Lower lobe of right lung (tissue), 2 donors: Measurements from ENCODE around the gene FBXO38. TPM values are rescaled to one million over a fixed set of nuclear protein-coding genes. Genes with fewer than 3 reads are reported as not detected.

Source experiments
- ATAC-seq, 2 donors: fragments of 200-7000 bp; cut with Tn5 transposase; one replicate each; pipeline ENCODE4 v1.9.1; 2020 to 2022; ENCODE audit warnings: mild to moderate bottlenecking in 2 of 2, moderate library complexity in 2 of 2
- DNase-seq: peaks from one replicate; pipeline ENCODE4 v3.0.0-alpha.2; 2020
- H3K27ac ChIP-seq: fragments of 200-600 bp; one replicate; pipeline ENCODE4 v1.8.0; 2022
- H3K27me3 ChIP-seq: fragments of 200-600 bp; one replicate; pipeline ENCODE4 v1.8.0; 2022; ENCODE audit warnings: low read depth
- H3K36me3 ChIP-seq: fragments of 200-600 bp; one replicate; pipeline ENCODE4 v1.8.0; 2022; ENCODE audit warnings: mild to moderate bottlenecking
- H3K4me1 ChIP-seq: fragments of 200-600 bp; one replicate; pipeline ENCODE4 v1.8.0; 2022
- H3K4me3 ChIP-seq: fragments of 200-600 bp; one replicate; pipeline ENCODE4 v1.8.0; 2022; ENCODE audit warnings: mild to moderate bottlenecking
- H3K9me3 ChIP-seq: fragments of 200-600 bp; one replicate; pipeline ENCODE4 v1.8.0; 2022
- CTCF ChIP-seq: fragments of 200-600 bp; IDR thresholded peaks from one replicate; pipeline ENCODE4 v1.8.0; 2022; ENCODE audit warnings: antibody characterized with exemption, mild to moderate bottlenecking
- intact Hi-C: fragments of 100-400 bp; cut with DNase I; formaldehyde crosslinking; loops from one replicate; pipeline ENCODE4 v1.11.0; 2022
- long read RNA-seq: library from polyadenylated mRNA; unstranded; transcript quantifications from one replicate; pipeline ENCODE4 v2.0.0, GENCODE V29; 2021
- total RNA-seq: library from RNA; stranded (reverse); fragmentation: NEBNext Ultra II Directional; extraction: Animal tissue kit (Norgen Biotek cat#: 25700); gene quantifications from one replicate; pipeline ENCODE4 v1.2.1, GENCODE V29; 2021
- donor health status: DM: no; HTN: yes; CAD: no; lungs with severe emphysema.

Gene FBXO38
- total RNA-seq, result 72.9 TPM
- long read RNA-seq, full-length matches to known transcripts, result 6 of 20 reads
- long read RNA-seq, partial matches to known transcripts, result 12 of 20 reads
- long read RNA-seq, other reads (novel, unspliced or antisense), result 2 of 20 reads

- peak within 1 kb of the TSS; percentile 78 for H3K4me3 ChIP-seq
- intact Hi-C loops, result no loop called here
- TF ChIP-seq CTCF, result no peak
- DNase-seq, result peak; percentile 97
- H3K27me3 ChIP-seq, result no peaks in the 10 kb centered on the region
- H3K4me1 ChIP-seq, result peaks cover 34% of the 10 kb centered on the region
- peak within 1 kb of the TSS; percentile 97 for H3K27ac ChIP-seq
- no peaks in the 10 kb centered on the region for H3K9me3 ChIP-seq
- ATAC-seq, result peak; percentile 97 to 99
- H3K36me3 ChIP-seq, result peaks cover 10% of the 10 kb centered on the region
These were observed at the start of gene FBXO38 for GRCh38 chr5:148383564-148384379. TSS of gene FBXO38 (plus strand) at chr5:148383958. CDS start at chr5:148394777, 10,819 bp downstream.

- Histone ChIP-seq H3K27me3 (no peaks in the 10 kb centered on the region), H3K4me3 (no peak within 1 kb of the TSS), H3K4me1 (no peaks in the 10 kb centered on the region), H3K36me3 (no peaks in the 10 kb centered on the region), H3K9me3 (no peaks in the 10 kb centered on the region), H3K27ac (no peak within 1 kb of the TSS)
- ATAC-seq, result no peak
- DNase-seq, result no peak
- TF ChIP-seq CTCF, result no peak
- intact Hi-C loops, result no loop called here
These were observed 48.5 kb upstream of the FBXO38 start, which contains the start of gene SPINK9 for GRCh38 chr5:148335259-148335658. TSS of gene SPINK9 (plus strand) at chr5:148335559. CDS start at chr5:148335614, 55 bp downstream.

- ATAC-seq (no peak), DNase-seq (no peak)
- intact Hi-C loops, result no loop called here
- TF ChIP-seq CTCF, result no peak
- Histone ChIP-seq H3K4me3 (no peak overlapping the region), H3K9me3 (no peaks in the 10 kb centered on the region), H3K36me3 (no peaks in the 10 kb centered on the region), H3K27me3 (no peaks in the 10 kb centered on the region), H3K27ac (no peak overlapping the region), H3K4me1 (no peaks in the 10 kb centered on the region)
These were observed 46.9 kb upstream of the FBXO38 start for GRCh38 chr5:148336704-148337435.

GRCh38 chr5:148342371-148343045, 41.2 kb upstream of the FBXO38 start:
- TF ChIP-seq CTCF, result no peak
- Histone ChIP-seq H3K4me3 (no peak overlapping the region), H3K9me3 (no peaks in the 10 kb centered on the region), H3K4me1 (no peaks in the 10 kb centered on the region), H3K27me3 (no peaks in the 10 kb centered on the region), H3K27ac (no peak overlapping the region), H3K36me3 (no peaks in the 10 kb centered on the region)
- DNase-seq (no peak), ATAC-seq (no peak)
- intact Hi-C loops, result no loop called here

GRCh38 chr5:148343046-148343407, 40.7 kb upstream of the FBXO38 start:
- no peak for TF ChIP-seq CTCF
- Histone ChIP-seq H3K9me3 (no peaks in the 10 kb centered on the region), H3K4me1 (no peaks in the 10 kb centered on the region), H3K36me3 (no peaks in the 10 kb centered on the region), H3K27ac (no peak overlapping the region), H3K27me3 (no peaks in the 10 kb centered on the region), H3K4me3 (no peak overlapping the region)
- intact Hi-C loops, result no loop called here
- no peak for DNase-seq
- ATAC-seq, result no peak
